Gastrocnemius medialis (tissue), 4 donors: ENCODE measurements around the gene BRCA1.
"Not testable (repeated sequence)": the region's sequence is repeated elsewhere in the genome, so short reads cannot be mapped to it uniquely, and the experiment has no call there.

Experiments
- POLR2A ChIP-seq, 2 donors: fragments of 450-650 bp; IDR thresholded peaks; one replicate each; pipeline ENCODE4 v1.6.1; 2017; ENCODE audit warnings: antibody characterized with exemption in 2 of 2, mild to moderate bottlenecking in 2 of 2, moderate library complexity in 2 of 2
- TF ChIP-seq, protein P1 (sequence below), 5 experiments: fragments of 450-650 bp in 3 of 5; fragments of 200-600 bp in 2 of 5; sonication (generic) in 2 of 5; IDR thresholded peaks in 4 of 5; conservative IDR thresholded peaks in 1 of 5; 1 replicate in 4 of 5; 2 replicates in 1 of 5; pipeline ENCODE4 v1.5.1; 2016 to 2019; ENCODE audit warnings: antibody characterized with exemption in 5 of 5, mild to moderate bottlenecking in 3 of 5, moderate library complexity in 3 of 5

- not testable (repeated sequence) for TF ChIP-seq POLR2A (IDR thresholded peaks at IDR 0.05)
- TF ChIP-seq, protein P1, sequence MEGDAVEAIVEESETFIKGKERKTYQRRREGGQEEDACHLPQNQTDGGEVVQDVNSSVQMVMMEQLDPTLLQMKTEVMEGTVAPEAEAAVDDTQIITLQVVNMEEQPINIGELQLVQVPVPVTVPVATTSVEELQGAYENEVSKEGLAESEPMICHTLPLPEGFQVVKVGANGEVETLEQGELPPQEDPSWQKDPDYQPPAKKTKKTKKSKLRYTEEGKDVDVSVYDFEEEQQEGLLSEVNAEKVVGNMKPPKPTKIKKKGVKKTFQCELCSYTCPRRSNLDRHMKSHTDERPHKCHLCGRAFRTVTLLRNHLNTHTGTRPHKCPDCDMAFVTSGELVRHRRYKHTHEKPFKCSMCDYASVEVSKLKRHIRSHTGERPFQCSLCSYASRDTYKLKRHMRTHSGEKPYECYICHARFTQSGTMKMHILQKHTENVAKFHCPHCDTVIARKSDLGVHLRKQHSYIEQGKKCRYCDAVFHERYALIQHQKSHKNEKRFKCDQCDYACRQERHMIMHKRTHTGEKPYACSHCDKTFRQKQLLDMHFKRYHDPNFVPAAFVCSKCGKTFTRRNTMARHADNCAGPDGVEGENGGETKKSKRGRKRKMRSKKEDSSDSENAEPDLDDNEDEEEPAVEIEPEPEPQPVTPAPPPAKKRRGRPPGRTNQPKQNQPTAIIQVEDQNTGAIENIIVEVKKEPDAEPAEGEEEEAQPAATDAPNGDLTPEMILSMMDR (IDR thresholded peaks at IDR 0.05 in 4 of 5, conservative IDR thresholded peaks at IDR 0.05 in 1 of 5) = not testable (repeated sequence)
These were observed 40.8 kb upstream of the BRCA1 start for GRCh38 chr17:43165971-43166370.
